ENCODE results near the gene PLXDC2.
"Not testable (repeated sequence)": the region's sequence is repeated elsewhere in the genome, so short reads cannot be mapped to it uniquely, and the experiment has no call there.

The PLXDC2 gene

DNA sequence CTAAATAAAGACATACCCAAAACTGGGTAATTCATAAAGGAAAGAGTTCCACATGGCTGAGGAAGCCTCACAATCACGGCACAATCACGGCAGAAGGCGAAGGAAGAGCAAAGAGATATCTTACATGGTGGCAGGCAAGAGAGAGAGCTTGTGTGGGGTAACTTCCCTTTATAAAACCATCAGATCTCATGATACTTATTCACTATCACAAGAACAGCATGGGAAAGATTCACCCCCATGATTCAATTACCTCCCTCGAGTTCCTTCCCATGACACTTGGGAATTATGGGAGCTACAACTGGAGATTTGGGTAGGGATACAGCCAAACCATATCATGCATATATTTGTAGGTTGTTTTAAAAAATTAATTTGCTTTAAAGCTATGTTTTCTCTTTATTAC lies 217.2 kb downstream of the PLXDC2 start:
- Histone ChIP-seq H3K36me3 (ENCODE audit: insufficient read depth, low read length) (no peaks in the 10 kb centered on the region), H3K4me3 (ENCODE audit: low read depth in 1 of 2, low read length in 2 of 2) (no peak overlapping the region), H3K4me1 (ENCODE audit: insufficient read depth, low read length) (no peaks in the 10 kb centered on the region), H3K27me3 (ENCODE audit: control insufficient read depth in 1 of 2, insufficient read depth in 2 of 2, low read length in 2 of 2) (no peaks in the 10 kb centered on the region), H3K9ac (ENCODE audit: low read length) (no peak overlapping the region), H3K9me3 (ENCODE audit: low read length) (no peaks in the 10 kb centered on the region), H3K27ac (ENCODE audit: low read depth, low read length) (no peak overlapping the region)

- Histone ChIP-seq H3K9me3 (ENCODE audit: low read length) (no peaks in the 10 kb centered on the region), H3K4me1 (ENCODE audit: insufficient read depth, low read length) (no peaks in the 10 kb centered on the region), H3K36me3 (ENCODE audit: insufficient read depth, low read length) (no peaks in the 10 kb centered on the region), H3K27ac (ENCODE audit: low read depth, low read length) (no peak overlapping the region), H3K4me3 (ENCODE audit: low read depth in 1 of 2, low read length in 2 of 2) (no peak overlapping the region), H3K27me3 (ENCODE audit: control insufficient read depth in 1 of 2, insufficient read depth in 2 of 2, low read length in 2 of 2) (no peaks in the 10 kb centered on the region), H3K9ac (ENCODE audit: low read length) (no peak overlapping the region)
Measured at GRCh38 chr10:20034732-20035131, 218.5 kb downstream of the PLXDC2 start.

GRCh38 chr10:20040012-20040411 lies 223.8 kb downstream of the PLXDC2 start:
- Histone ChIP-seq H3K9me3 (ENCODE audit: low read length) (no peaks in the 10 kb centered on the region), H3K27me3 (ENCODE audit: control insufficient read depth in 1 of 2, insufficient read depth in 2 of 2, low read length in 2 of 2) (no peaks in the 10 kb centered on the region), H3K27ac (ENCODE audit: low read depth, low read length) (no peak overlapping the region), H3K36me3 (ENCODE audit: insufficient read depth, low read length) (no peaks in the 10 kb centered on the region), H3K4me3 (ENCODE audit: low read depth in 1 of 2, low read length in 2 of 2) (no peak overlapping the region), H3K9ac (ENCODE audit: low read length) (no peak overlapping the region), H3K4me1 (ENCODE audit: insufficient read depth, low read length) (no peaks in the 10 kb centered on the region)

DNA sequence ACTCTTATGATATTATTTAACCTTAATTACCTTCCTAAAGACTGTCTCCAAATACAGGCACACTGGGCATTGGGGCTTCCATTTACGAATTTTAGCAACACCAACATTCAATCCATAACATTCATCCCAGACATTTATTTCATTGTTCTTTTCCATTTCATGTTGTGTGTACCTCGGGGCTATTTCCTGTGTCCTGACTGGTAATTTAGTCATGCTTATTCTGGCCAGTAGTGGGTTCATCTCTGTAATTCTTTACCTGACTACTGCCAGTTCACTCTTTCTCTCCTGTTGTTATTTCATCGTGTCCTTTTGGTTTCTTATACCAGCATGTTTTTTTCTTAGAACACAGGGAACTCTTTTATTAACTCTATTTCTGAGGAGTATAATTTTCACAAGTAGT lies 225.7 kb downstream of the PLXDC2 start:
- no peaks in the 10 kb centered on the region for H3K36me3 ChIP-seq (ENCODE audit: insufficient read depth, low read length)
- no peaks in the 10 kb centered on the region for H3K4me1 ChIP-seq (ENCODE audit: insufficient read depth, low read length)
- H3K27me3 ChIP-seq (ENCODE audit: control insufficient read depth in 1 of 2, insufficient read depth in 2 of 2, low read length in 2 of 2): no peaks in the 10 kb centered on the region
- H3K9ac ChIP-seq (ENCODE audit: low read length): no peak overlapping the region
- H3K9me3 ChIP-seq (ENCODE audit: low read length): no peaks in the 10 kb centered on the region
- H3K27ac ChIP-seq (ENCODE audit: low read depth, low read length): no peak overlapping the region
- H3K4me3 ChIP-seq (ENCODE audit: low read depth in 1 of 2, low read length in 2 of 2): no peak overlapping the region

DNA sequence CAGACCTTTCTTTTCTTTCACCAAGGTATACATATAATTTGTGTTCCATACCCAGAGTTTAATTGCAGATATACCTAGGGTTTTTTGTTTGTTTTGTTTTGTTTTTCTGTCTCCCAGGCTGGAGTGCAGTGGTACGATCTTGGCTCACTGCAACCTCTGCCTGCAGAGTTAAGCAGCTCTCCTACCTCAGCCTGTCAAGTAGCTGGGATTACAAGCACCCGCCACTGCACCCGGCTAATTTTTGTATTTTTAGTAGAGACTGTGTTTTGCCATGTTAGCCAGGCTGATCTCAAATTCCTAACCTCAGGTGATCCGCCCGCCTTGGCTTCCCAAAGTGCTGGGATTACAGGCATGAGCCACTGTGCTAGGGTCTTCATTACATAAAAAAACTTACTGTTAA lies 228.9 kb downstream of the PLXDC2 start:
- not testable (repeated sequence) for H3K9me3 ChIP-seq (ENCODE audit: low read length); H3K9ac ChIP-seq (ENCODE audit: low read length); H3K27me3 ChIP-seq (ENCODE audit: control insufficient read depth in 1 of 2, insufficient read depth in 2 of 2, low read length in 2 of 2); H3K27ac ChIP-seq (ENCODE audit: low read depth, low read length); H3K4me3 ChIP-seq (ENCODE audit: low read depth in 1 of 2, low read length in 2 of 2); H3K36me3 ChIP-seq (ENCODE audit: insufficient read depth, low read length); H3K4me1 ChIP-seq (ENCODE audit: insufficient read depth, low read length)

DNA sequence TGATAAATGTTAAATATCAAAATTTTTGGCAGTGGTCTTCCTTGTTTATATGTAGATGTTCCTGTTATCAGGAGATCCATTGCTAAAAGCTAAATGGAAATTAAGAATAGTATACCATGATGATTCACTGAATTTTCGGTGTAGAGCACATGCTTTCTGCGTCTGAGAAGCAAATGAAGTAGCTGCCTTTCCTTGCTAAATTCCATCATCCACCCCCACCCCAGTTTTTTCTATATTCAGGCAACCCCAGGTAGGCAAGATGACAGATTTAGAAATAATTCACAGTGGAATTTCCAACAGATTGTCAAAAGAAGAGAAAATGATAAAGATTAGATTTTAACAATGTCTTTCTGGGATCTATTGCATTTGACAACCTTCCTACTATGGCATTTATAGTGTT lies 231.9 kb downstream of the PLXDC2 start:
- Histone ChIP-seq H3K4me3 (ENCODE audit: low read depth in 1 of 2, low read length in 2 of 2) (no peak overlapping the region), H3K36me3 (ENCODE audit: insufficient read depth, low read length) (no peaks in the 10 kb centered on the region), H3K27ac (ENCODE audit: low read depth, low read length) (no peak overlapping the region), H3K4me1 (ENCODE audit: insufficient read depth, low read length) (no peaks in the 10 kb centered on the region), H3K9ac (ENCODE audit: low read length) (no peak overlapping the region), H3K9me3 (ENCODE audit: low read length) (no peaks in the 10 kb centered on the region), H3K27me3 (ENCODE audit: control insufficient read depth in 1 of 2, insufficient read depth in 2 of 2, low read length in 2 of 2) (no peaks in the 10 kb centered on the region)

- no peak overlapping the region for H3K9ac ChIP-seq (ENCODE audit: low read length)
- H3K9me3 ChIP-seq (ENCODE audit: low read length): no peaks in the 10 kb centered on the region
- no peaks in the 10 kb centered on the region for H3K4me1 ChIP-seq (ENCODE audit: insufficient read depth, low read length)
- H3K4me3 ChIP-seq (ENCODE audit: low read depth in 1 of 2, low read length in 2 of 2): no peak overlapping the region
- no peak overlapping the region for H3K27ac ChIP-seq (ENCODE audit: low read depth, low read length)
- H3K36me3 ChIP-seq (ENCODE audit: insufficient read depth, low read length): no peaks in the 10 kb centered on the region
- no peaks in the 10 kb centered on the region for H3K27me3 ChIP-seq (ENCODE audit: control insufficient read depth in 1 of 2, insufficient read depth in 2 of 2, low read length in 2 of 2)
Measured at GRCh38 chr10:20058135-20058534, 241.9 kb downstream of the PLXDC2 start.

DNA sequence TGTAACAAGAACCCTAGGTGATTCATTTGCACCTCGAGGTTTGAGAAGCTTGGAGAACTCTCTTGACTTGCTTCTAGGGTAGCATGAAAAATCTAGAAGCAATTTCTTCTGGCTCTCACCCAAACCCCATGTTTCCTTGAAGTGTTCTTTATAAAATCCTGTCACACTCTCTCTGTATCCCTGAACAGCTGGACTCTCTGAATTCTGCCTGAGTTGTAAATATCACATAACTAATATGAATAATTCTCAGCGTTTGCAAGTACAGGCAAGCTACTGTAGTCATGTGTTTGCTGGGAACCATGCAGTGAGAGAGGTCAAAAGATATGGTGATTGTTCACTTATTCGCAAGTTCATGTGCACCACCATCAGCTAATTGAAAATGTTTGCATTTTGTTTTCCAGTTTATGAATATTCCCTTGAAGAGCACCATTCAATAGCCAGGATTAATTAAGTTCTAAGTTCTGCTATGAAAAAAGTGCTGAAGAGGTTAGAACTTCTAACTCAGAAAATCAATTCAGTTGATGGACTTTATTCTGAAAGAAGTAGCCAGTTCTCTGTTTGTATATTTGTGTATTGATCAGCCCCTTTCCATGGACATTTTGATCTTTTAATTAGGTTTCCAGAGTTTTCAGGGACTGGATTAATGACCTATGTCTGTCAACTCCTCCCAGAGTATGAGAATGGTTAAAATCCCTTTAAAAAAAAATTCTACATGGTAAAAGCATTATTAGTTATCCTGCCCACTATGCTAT lies 243.0 kb downstream of the PLXDC2 start:
- Histone ChIP-seq H3K4me3 (ENCODE audit: low read depth in 1 of 2, low read length in 2 of 2) (no peak overlapping the region), H3K4me1 (ENCODE audit: insufficient read depth, low read length) (no peaks in the 10 kb centered on the region), H3K27ac (ENCODE audit: low read depth, low read length) (no peak overlapping the region), H3K36me3 (ENCODE audit: insufficient read depth, low read length) (no peaks in the 10 kb centered on the region), H3K9ac (ENCODE audit: low read length) (no peak overlapping the region), H3K9me3 (ENCODE audit: low read length) (no peaks in the 10 kb centered on the region), H3K27me3 (ENCODE audit: control insufficient read depth in 1 of 2, insufficient read depth in 2 of 2, low read length in 2 of 2) (no peaks in the 10 kb centered on the region)

- Histone ChIP-seq H3K4me1 (ENCODE audit: insufficient read depth, low read length) (no peaks in the 10 kb centered on the region), H3K9me3 (ENCODE audit: low read length) (no peaks in the 10 kb centered on the region), H3K4me3 (ENCODE audit: low read depth in 1 of 2, low read length in 2 of 2) (no peak overlapping the region), H3K27ac (ENCODE audit: low read depth, low read length) (no peak overlapping the region), H3K9ac (ENCODE audit: low read length) (no peak overlapping the region), H3K27me3 (ENCODE audit: control insufficient read depth in 1 of 2, insufficient read depth in 2 of 2, low read length in 2 of 2) (no peaks in the 10 kb centered on the region), H3K36me3 (ENCODE audit: insufficient read depth, low read length) (no peaks in the 10 kb centered on the region)
Measured at GRCh38 chr10:20065814-20066213, 249.6 kb downstream of the PLXDC2 start.

DNA sequence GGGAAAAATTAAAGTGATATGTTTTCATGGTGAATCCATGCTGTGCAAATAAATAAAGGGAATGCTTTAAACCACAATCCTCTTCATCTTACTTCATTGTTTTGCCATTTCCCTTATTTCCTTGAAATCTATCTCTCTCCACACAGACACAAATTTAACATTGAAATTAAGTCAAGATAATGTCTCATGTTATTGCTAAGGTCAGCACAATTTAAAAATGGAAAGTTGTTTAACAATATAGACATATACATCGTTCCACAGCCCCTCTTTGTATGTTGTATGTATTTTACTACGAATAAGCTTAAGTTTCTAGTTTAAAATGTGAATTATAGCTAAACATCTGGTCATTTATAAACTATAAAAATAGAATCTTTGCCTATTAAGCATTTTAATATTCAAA lies 256.9 kb downstream of the PLXDC2 start:
- Histone ChIP-seq H3K36me3 (ENCODE audit: insufficient read depth, low read length) (no peaks in the 10 kb centered on the region), H3K9ac (ENCODE audit: low read length) (no peak overlapping the region), H3K4me1 (ENCODE audit: insufficient read depth, low read length) (no peaks in the 10 kb centered on the region), H3K27ac (ENCODE audit: low read depth, low read length) (no peak overlapping the region), H3K9me3 (ENCODE audit: low read length) (no peaks in the 10 kb centered on the region), H3K4me3 (ENCODE audit: low read depth in 1 of 2, low read length in 2 of 2) (no peak overlapping the region), H3K27me3 (ENCODE audit: control insufficient read depth in 1 of 2, insufficient read depth in 2 of 2, low read length in 2 of 2) (no peaks in the 10 kb centered on the region)

GRCh38 chr10:20075713-20076112 lies 259.5 kb downstream of the PLXDC2 start:
- Histone ChIP-seq H3K9me3 (ENCODE audit: low read length) (no peaks in the 10 kb centered on the region), H3K27me3 (ENCODE audit: control insufficient read depth in 1 of 2, insufficient read depth in 2 of 2, low read length in 2 of 2) (no peaks in the 10 kb centered on the region), H3K4me1 (ENCODE audit: insufficient read depth, low read length) (no peaks in the 10 kb centered on the region), H3K27ac (ENCODE audit: low read depth, low read length) (no peak overlapping the region), H3K9ac (ENCODE audit: low read length) (no peak overlapping the region), H3K4me3 (ENCODE audit: low read depth in 1 of 2, low read length in 2 of 2) (no peak overlapping the region), H3K36me3 (ENCODE audit: insufficient read depth, low read length) (no peaks in the 10 kb centered on the region)

DNA sequence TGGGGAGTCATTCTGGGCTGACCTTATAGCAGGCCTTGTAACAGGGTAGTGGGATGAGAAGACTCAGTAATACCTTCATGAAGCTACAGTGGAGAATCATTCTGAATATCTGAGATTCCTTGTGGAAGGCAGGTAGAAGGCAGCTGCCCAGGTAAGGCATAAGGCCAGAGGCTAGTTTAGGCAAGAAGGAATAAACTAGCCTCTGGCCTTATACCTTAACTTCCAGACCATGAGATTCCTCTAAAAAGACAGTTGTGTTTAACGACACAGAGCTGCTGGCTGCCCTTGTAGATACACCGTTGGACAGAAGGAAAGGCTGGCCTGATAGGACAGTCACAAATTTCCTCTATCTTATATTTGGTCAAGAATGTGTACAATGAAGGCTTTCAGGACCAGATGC lies 268.2 kb downstream of the PLXDC2 start:
- H3K27ac ChIP-seq (ENCODE audit: low read depth, low read length): no peak overlapping the region
- H3K36me3 ChIP-seq (ENCODE audit: insufficient read depth, low read length): no peaks in the 10 kb centered on the region

More for the DNA sequence above, 268.2 kb downstream of the PLXDC2 start:
- no peaks in the 10 kb centered on the region for H3K9me3 ChIP-seq (ENCODE audit: low read length)
- no peaks in the 10 kb centered on the region for H3K27me3 ChIP-seq (ENCODE audit: control insufficient read depth in 1 of 2, insufficient read depth in 2 of 2, low read length in 2 of 2)
- H3K4me3 ChIP-seq (ENCODE audit: low read depth in 1 of 2, low read length in 2 of 2): no peak overlapping the region
- peaks cover 15% of the 10 kb centered on the region for H3K4me1 ChIP-seq (ENCODE audit: insufficient read depth, low read length)
- no peak overlapping the region for H3K9ac ChIP-seq (ENCODE audit: low read length)

Measured in muscle layer of colon (tissue), 2 donors.